Measurements from ENCODE around the gene GPR35.

GPR35 gene

DNA sequence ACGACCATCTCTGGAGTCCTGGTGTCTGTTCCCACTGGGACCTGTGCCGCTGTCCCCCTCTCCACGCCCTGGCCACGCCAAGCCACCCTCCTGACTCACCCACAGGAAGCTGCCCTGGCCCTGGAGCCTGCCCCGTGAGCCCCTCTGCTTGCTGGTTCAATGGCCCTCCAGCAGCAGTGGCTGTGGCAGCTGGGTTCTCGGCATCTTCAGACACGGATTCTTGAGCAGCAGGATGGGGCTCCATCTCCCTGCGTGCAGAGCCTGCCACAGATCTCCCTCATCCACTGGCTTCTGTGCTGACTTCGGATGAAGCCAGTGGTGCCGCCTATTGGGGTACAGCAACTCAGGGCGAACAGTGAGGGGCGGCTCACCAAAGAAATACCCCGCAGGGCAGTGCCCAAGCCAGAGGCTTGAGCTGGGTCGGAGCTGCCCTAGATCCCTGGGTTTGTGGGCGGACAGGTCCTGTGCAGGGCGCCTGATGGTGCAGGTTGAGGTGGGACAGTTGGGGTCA, 24.8 kb upstream of the GPR35 start:
- Histone ChIP-seq H3K9ac (ENCODE audit: low read length) (no peak overlapping the region), H3K27me3 (ENCODE audit: control insufficient read depth, insufficient read depth, low read length) (no peaks in the 10 kb centered on the region), H3K4me3 (ENCODE audit: low read length) (no peak overlapping the region), H3K4me1 (ENCODE audit: control insufficient read depth, insufficient read depth, low read length) (peaks cover 42% of the 10 kb centered on the region), H3K36me3 (ENCODE audit: control insufficient read depth, insufficient read depth, low read length) (peaks cover 10% of the 10 kb centered on the region), H3K9me3 (ENCODE audit: control insufficient read depth, low read length) (no peaks in the 10 kb centered on the region)

DNA sequence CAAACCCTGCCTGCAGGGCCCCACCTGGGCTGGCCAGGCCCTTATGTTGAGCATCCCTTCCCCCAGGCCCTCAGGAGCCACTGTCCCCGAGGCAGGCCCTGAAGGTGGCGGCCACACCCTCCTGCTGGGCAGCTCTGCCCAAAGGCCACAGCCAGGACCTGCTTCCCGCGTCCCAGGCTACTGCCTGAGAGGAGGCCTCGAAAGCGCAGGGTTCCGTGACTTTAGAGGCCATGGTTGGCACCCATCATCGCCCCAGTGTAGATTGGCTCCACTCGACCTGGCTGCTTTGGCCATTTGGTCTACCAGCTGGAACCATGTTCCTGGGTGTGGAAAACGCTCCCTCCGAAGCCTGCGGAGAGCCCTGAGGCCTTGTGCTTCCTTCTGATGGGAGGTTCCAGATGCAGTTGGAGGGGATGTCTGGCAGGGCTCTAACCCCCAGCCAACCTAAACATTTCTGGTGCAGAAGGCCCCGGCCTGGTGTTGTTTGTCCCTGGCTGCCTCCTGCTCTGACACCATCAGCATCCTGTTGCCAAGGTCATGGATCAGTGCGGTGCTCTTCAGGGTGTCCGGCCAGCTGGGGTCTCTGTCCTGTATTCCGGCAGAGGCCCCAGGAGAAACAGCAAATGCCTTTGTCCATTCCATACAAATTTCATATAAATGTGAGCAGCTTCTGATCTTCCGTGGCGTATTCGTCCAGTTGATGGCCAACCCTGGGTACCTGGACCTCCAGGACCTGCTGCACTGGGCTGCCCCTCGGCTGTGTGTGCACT, 24.0 kb upstream of the GPR35 start:
- H3K9me3 ChIP-seq (ENCODE audit: control insufficient read depth, low read length), result no peaks in the 10 kb centered on the region
- H3K9ac ChIP-seq (ENCODE audit: low read length), result no peak overlapping the region
- peaks cover 10% of the 10 kb centered on the region for H3K36me3 ChIP-seq (ENCODE audit: control insufficient read depth, insufficient read depth, low read length)
- H3K4me3 ChIP-seq (ENCODE audit: low read length), result no peak overlapping the region
- peaks cover 39% of the 10 kb centered on the region for H3K4me1 ChIP-seq (ENCODE audit: control insufficient read depth, insufficient read depth, low read length)
- H3K27me3 ChIP-seq (ENCODE audit: control insufficient read depth, insufficient read depth, low read length), result no peaks in the 10 kb centered on the region

DNA sequence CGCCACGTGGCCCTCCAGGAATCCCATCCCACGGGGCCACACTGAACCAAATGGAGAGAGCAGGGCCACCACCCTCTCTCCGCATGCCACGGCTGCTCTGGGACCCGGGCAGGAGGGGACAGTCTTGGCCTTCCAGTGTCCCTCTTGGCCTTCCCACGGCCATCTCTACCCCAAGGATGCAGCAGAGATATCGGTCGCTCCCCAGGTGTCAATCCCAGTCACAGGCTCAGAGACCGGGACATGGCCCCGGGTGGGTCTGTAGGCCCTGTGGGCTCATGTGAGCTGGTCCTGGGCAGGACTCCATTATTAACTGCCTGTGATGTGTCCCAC, 23.5 kb upstream of the GPR35 start:
- H3K4me3 ChIP-seq (ENCODE audit: low read length), result no peak overlapping the region
- H3K4me1 ChIP-seq (ENCODE audit: control insufficient read depth, insufficient read depth, low read length), result peaks cover 38% of the 10 kb centered on the region
- no peaks in the 10 kb centered on the region for H3K27me3 ChIP-seq (ENCODE audit: control insufficient read depth, insufficient read depth, low read length)
- H3K9ac ChIP-seq (ENCODE audit: low read length), result no peak overlapping the region
- no peaks in the 10 kb centered on the region for H3K9me3 ChIP-seq (ENCODE audit: control insufficient read depth, low read length)
- peaks cover 10% of the 10 kb centered on the region for H3K36me3 ChIP-seq (ENCODE audit: control insufficient read depth, insufficient read depth, low read length)

DNA sequence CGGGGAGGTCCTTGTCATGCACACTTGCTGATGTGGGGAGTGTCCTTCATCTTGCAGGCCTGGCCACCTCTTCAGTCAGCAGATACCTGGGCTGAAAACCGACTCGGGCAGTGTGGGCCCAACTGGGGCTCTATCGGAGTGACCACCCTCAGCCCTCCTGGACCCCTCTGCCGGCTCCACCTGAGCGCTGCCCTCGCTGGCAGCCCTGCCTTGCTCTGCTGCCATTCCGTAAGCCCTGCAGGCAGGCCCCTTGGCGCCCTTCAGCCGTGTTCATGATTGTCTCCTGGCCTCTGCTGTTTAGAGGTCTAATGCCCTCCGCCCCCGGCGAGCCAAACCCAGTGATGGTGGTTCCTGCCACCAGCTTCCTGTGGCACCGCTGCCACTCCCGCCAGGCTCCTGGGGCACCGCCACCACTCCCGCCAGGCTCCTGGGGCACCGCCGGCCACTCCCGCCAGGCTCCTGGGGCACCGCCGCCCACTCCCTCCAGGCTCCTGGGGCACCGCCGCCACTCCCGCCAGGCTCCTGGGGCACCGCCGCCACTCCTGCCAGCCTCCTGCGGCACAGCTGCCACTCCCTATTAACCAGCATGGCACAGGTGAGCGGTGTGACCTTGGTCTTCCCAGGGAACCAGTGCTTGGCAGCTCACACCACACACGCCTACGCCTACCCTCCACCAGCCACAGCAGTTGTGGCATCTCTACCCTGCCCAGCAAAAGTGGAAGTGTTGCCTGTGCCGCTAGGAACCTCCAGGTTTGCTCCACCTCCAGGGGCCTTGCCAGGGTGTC, 22.8 kb upstream of the GPR35 start:
- Histone ChIP-seq H3K9ac (ENCODE audit: low read length) (no peak overlapping the region), H3K4me1 (ENCODE audit: control insufficient read depth, insufficient read depth, low read length) (peaks cover 35% of the 10 kb centered on the region), H3K27me3 (ENCODE audit: control insufficient read depth, insufficient read depth, low read length) (no peaks in the 10 kb centered on the region), H3K9me3 (ENCODE audit: control insufficient read depth, low read length) (no peaks in the 10 kb centered on the region), H3K4me3 (ENCODE audit: low read length) (no peak overlapping the region), H3K36me3 (ENCODE audit: control insufficient read depth, insufficient read depth, low read length) (peaks cover 10% of the 10 kb centered on the region)

DNA sequence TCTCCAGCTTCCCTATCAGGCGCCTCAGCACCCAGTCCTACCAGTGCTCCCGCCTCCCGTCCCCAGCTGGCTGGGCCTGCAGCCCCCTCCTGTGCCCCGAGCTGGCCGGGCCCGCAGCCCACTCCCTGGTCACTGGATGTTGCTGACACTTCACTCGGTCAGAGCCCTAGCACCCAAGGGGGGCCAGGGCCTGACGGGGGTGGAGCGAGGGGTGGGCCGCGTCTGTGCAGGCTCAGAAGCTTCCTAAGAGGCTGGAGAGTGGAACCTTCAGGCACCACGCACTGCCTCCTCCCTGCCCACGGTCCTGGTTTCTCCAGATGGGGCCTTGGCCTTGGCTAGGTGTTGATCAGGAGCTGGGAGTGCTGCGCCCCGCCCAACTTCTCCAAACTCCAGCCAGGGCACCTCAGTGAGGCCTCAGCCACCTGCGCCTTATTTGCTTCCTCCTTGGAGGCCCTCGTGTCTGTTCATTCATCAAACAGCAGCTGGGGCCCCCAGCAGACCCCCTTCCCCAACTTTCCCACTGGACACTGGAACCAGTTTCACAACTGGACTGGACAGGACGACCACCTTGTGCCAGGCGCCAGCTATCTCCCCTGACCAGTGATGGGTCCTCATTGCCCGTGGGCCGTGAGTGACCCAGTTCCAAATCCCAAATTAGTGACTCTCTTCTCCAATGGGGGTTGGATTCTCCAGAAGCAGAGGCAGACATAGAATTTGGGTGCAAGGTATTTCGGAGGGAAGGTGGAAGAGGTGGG, 22.0 kb upstream of the GPR35 start:
- peaks cover 2% of the 10 kb centered on the region for H3K36me3 ChIP-seq (ENCODE audit: control insufficient read depth, insufficient read depth, low read length)
- no peaks in the 10 kb centered on the region for H3K9me3 ChIP-seq (ENCODE audit: control insufficient read depth, low read length)
- H3K4me3 ChIP-seq (ENCODE audit: low read length), result no peak overlapping the region
- H3K4me1 ChIP-seq (ENCODE audit: control insufficient read depth, insufficient read depth, low read length), result peaks cover 35% of the 10 kb centered on the region
- H3K9ac ChIP-seq (ENCODE audit: low read length), result no peak overlapping the region
- no peaks in the 10 kb centered on the region for H3K27me3 ChIP-seq (ENCODE audit: control insufficient read depth, insufficient read depth, low read length)

DNA sequence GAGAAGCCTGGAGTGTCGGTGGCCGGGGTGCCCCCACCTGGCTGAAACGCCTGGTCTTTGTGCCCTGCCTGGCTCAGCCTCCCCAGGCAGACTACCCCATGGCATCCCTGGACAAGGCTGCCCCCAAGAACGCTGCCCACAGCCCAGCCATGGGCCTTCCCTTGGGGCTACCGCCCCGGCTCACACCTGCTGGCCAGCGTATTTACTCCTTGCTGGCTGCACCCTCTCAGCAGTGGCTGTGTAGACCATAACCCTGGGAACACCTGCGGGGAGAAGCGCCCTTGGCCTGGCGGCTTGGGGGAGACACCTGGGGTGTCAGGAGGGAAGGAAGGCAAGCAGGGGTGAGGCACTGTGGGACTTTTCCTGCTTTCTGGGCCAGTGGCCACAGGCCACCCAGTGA, 21.4 kb upstream of the GPR35 start:
- peaks cover 35% of the 10 kb centered on the region for H3K4me1 ChIP-seq (ENCODE audit: control insufficient read depth, insufficient read depth, low read length)

DNA sequence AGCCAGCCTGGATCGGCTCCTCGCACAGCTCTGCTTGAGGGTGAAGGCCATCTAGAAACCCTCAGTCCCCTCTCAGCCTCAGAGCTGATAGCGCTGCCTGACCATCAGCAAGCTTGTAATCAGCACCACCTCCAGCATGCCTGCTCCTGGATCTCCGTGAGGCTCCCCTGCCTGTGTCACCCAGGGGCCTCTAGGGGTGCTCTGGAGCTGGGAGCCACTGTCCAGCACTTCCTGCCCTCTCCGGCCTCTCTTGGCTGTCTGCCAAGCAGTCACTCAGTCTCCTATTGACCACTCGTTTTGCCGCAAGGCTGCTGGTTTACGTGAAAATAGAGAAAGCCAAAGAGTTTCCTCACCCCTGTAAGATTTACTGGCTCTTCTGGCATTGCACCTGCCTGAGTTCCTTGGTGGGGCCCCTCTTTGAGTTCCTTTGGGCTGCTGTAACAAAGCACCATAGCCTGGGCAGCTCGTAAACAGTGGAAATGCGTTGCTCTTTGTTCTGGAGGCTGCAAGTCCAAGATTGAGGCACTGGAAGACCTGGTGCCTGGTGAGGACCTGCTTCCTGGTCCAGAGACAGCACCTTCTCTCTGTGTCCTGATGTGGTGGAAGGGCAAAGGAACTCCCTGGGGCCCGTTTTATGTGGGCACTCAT, 20.9 kb upstream of the GPR35 start:
- Histone ChIP-seq H3K9me3 (ENCODE audit: control insufficient read depth, low read length) (no peaks in the 10 kb centered on the region), H3K4me1 (ENCODE audit: control insufficient read depth, insufficient read depth, low read length) (peaks cover 35% of the 10 kb centered on the region), H3K9ac (ENCODE audit: low read length) (peak overlapping the region; percentile 74), H3K27me3 (ENCODE audit: control insufficient read depth, insufficient read depth, low read length) (no peaks in the 10 kb centered on the region), H3K36me3 (ENCODE audit: control insufficient read depth, insufficient read depth, low read length) (no peaks in the 10 kb centered on the region), H3K4me3 (ENCODE audit: low read length) (peak overlapping the region; percentile 87)

More for the DNA sequence above, 21.4 kb upstream of the GPR35 start:
- Histone ChIP-seq H3K27me3 (ENCODE audit: control insufficient read depth, insufficient read depth, low read length) (no peaks in the 10 kb centered on the region), H3K9me3 (ENCODE audit: control insufficient read depth, low read length) (no peaks in the 10 kb centered on the region), H3K9ac (ENCODE audit: low read length) (peak overlapping the region; percentile 74), H3K4me3 (ENCODE audit: low read length) (no peak overlapping the region), H3K36me3 (ENCODE audit: control insufficient read depth, insufficient read depth, low read length) (no peaks in the 10 kb centered on the region)

DNA sequence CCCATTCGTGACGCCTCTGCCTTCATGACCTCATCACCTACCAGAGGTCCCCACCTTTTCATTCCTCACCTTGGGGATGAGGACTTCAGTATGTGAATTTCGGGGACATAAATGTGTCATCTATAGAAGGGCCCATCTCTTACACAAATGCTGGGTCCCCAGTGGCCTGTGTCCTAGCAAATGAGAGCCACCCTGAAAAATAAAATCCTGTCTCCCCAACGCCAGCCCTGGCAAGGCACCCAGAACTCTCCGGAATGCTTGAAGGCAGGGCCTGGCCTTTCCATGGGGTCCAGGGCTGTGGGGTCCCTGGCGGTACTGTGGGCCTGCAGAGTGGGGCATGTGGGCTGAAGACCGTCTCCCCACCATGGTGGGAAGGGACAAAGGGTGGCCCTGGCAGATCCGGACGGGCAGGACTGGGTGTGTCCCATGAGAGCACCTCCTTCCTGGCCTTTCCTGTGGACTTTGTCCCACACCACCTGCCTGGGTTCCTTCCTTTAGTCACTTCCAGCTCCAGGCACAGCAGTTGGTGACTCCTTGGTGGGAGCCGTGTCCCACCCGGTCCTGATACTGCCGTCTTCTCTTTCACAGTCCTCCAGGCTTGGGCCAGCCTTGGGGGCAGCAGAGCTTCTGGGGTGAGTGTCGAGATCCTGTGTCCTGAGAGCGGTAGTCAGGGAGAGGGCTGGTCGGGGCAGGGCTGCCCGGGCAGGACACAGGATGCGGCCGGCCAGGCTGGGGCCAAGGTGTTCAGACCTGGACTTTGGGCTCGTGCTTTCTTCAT, 20.2 kb upstream of the GPR35 start:
- H3K4me3 ChIP-seq (ENCODE audit: low read length), result peak overlapping the region; percentile 87
- H3K9ac ChIP-seq (ENCODE audit: low read length), result peak overlapping the region; percentile 74
- H3K9me3 ChIP-seq (ENCODE audit: control insufficient read depth, low read length), result no peaks in the 10 kb centered on the region
- H3K36me3 ChIP-seq (ENCODE audit: control insufficient read depth, insufficient read depth, low read length), result no peaks in the 10 kb centered on the region
- no peaks in the 10 kb centered on the region for H3K27me3 ChIP-seq (ENCODE audit: control insufficient read depth, insufficient read depth, low read length)
- H3K4me1 ChIP-seq (ENCODE audit: control insufficient read depth, insufficient read depth, low read length), result peaks cover 35% of the 10 kb centered on the region

DNA sequence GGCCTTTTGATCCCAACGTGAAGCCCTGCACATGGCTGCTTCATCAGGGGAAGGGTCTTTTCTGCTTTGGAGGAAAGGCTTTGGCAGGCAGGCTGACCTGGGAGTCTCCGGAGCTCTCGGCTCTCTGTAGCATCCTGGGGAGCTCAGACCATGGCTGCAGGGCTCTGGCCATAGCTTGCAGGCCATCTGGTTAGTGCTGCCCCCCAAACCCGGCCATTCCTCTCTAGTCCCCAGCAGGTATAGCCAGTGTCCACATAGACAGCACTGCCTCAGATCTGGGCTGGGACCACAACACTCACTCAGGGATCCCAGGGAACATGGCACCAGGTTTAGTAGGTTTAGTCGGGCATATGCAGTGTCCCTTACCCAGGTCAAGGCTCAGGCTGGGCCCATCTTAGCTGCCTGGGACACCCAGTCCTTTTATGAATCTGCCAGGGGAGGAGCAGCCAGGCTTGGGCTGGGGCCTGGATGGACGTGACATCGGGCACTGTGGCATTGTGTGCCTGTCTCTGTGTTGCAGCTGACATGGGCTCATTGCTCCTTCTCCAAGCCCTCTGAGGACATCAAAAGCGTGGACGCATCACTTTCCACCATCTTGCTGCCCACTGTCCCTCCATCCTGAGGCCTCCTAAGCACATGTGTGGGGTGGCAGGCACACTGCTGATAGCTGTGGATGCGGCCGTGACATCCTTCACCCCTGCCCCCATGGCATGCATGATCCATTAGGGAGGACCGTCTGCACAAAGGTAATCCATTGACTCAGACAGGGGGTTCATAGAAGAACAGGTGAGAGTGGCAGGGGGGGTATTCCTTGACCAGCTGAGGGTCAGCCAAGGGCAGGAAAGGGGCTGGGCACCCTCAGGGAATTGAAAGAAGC, 19.2 kb upstream of the GPR35 start:
- H3K4me3 ChIP-seq (ENCODE audit: low read length), result peak overlapping the region; percentile 87
- peak overlapping the region; percentile 74 for H3K9ac ChIP-seq (ENCODE audit: low read length)

DNA sequence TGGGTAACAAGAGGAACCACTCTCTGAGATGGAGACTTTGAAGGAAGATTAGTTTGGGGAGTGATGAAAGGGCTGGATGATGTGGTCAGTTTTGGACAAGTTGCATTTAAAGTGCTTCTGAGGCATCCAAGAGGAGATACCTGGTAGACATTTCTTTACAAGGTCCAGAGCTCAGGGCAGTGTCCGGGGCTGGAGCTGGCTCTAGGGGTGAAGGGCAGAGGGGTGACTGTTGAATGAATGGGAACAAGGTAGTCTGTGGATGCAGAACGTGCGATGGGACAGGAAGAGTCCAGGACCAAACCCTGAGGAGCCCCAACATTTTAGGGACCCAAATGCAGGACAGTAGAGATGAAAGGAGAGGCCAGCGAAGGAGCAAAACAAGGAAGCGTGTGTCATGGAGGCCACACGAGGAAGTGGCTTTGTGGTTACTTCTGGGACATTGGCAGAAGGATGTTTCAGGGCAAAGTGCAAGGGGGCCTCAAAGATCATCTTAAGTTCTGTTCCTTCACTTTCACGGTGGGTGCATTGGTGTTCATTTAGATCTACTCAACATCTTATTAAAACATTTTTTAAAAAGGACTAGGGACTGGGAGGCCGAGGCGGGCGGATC, 13.6 kb upstream of the GPR35 start:
- H3K4me3 ChIP-seq (ENCODE audit: low read length), result no peak overlapping the region
- no peak overlapping the region for H3K9ac ChIP-seq (ENCODE audit: low read length)
- no peaks in the 10 kb centered on the region for H3K9me3 ChIP-seq (ENCODE audit: control insufficient read depth, low read length)
- no peaks in the 10 kb centered on the region for H3K27me3 ChIP-seq (ENCODE audit: control insufficient read depth, insufficient read depth, low read length)
- peaks cover under 1% of the 10 kb centered on the region for H3K4me1 ChIP-seq (ENCODE audit: control insufficient read depth, insufficient read depth, low read length)
- peaks cover 6% of the 10 kb centered on the region for H3K36me3 ChIP-seq (ENCODE audit: control insufficient read depth, insufficient read depth, low read length)

More for the DNA sequence above, 19.2 kb upstream of the GPR35 start:
- H3K4me1 ChIP-seq (ENCODE audit: control insufficient read depth, insufficient read depth, low read length), result peaks cover 35% of the 10 kb centered on the region
- H3K27me3 ChIP-seq (ENCODE audit: control insufficient read depth, insufficient read depth, low read length), result no peaks in the 10 kb centered on the region
- no peaks in the 10 kb centered on the region for H3K36me3 ChIP-seq (ENCODE audit: control insufficient read depth, insufficient read depth, low read length)
- no peaks in the 10 kb centered on the region for H3K9me3 ChIP-seq (ENCODE audit: control insufficient read depth, low read length)

Data from mucosa of stomach (tissue), 1 donor.